C4-2B (cell line): Measurements from ENCODE around the gene NFIC.

ENCODE experiments used
- H3K27ac ChIP-seq: fragments of 450-650 bp; 2 replicates; pipeline ENCODE4 v1.5.1; 2017
- ZFX ChIP-seq: fragments of 450-650 bp; IDR thresholded peaks from 2 replicates; pipeline ENCODE4 v1.6.1; 2017
- TF ChIP-seq, protein P1 (sequence below): fragments of 450-650 bp; conservative IDR thresholded peaks from 2 replicates; pipeline ENCODE4 v1.5.1; 2017; ENCODE audit warnings: mild to moderate bottlenecking

Gene NFIC

GRCh38 chr19:3512562-3513228 is 146.3 kb downstream of the NFIC start:
- no peak overlapping the region for H3K27ac ChIP-seq
- TF ChIP-seq, protein P1, sequence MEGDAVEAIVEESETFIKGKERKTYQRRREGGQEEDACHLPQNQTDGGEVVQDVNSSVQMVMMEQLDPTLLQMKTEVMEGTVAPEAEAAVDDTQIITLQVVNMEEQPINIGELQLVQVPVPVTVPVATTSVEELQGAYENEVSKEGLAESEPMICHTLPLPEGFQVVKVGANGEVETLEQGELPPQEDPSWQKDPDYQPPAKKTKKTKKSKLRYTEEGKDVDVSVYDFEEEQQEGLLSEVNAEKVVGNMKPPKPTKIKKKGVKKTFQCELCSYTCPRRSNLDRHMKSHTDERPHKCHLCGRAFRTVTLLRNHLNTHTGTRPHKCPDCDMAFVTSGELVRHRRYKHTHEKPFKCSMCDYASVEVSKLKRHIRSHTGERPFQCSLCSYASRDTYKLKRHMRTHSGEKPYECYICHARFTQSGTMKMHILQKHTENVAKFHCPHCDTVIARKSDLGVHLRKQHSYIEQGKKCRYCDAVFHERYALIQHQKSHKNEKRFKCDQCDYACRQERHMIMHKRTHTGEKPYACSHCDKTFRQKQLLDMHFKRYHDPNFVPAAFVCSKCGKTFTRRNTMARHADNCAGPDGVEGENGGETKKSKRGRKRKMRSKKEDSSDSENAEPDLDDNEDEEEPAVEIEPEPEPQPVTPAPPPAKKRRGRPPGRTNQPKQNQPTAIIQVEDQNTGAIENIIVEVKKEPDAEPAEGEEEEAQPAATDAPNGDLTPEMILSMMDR = no peak
- TF ChIP-seq ZFX = no peak

DNA sequence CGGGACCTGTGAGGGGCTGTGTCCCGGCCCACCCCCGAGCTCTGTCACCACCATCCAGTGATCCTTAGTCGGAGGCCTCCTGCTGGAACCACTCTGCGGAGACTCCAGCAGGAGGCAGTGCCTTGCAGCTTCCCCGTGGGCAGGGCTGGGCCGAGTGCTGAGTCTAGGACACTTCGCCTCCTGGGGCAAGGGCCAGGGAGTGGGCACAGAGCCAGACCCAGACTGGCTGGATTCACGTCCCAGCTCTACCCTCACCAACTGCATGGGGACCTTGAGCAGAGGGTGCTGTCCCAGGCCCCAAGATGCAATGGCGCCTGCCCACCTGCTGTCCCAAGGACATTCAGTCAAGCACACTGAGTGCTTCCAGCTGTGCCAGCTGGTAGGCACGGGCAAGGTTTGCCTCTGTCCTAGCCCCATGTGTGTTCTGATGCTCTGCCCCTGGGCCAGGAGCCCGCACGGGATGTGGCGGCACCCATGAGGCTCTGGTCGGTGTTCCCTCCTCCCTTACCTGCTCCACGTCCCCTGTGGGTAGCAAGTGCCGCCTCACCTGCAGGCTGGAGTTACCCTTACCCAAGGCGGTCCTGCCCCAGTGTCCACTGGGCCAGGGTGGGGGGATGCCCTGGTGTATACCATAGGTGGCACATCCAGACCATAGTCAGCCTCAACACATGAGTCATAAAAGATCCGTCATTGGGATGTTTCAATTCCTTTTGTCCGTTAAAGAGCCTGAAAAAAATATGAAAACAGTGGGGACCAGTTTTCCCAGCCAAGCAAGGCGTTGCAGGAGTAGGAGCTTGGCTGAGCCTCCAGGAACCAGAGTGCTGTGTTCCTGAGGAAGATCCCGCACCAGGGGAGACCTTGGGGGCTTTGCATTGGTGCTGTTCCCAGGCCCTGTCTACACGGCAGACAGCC is 147.1 kb downstream of the NFIC start:
- H3K27ac ChIP-seq = no peak overlapping the region
- TF ChIP-seq ZFX = no peak
- TF ChIP-seq, protein P1 = no peak

GRCh38 chr19:3514930-3515329 is 148.5 kb downstream of the NFIC start:
- H3K27ac ChIP-seq = no peak overlapping the region
- no peak for TF ChIP-seq ZFX
- TF ChIP-seq, protein P1 = no peak

DNA sequence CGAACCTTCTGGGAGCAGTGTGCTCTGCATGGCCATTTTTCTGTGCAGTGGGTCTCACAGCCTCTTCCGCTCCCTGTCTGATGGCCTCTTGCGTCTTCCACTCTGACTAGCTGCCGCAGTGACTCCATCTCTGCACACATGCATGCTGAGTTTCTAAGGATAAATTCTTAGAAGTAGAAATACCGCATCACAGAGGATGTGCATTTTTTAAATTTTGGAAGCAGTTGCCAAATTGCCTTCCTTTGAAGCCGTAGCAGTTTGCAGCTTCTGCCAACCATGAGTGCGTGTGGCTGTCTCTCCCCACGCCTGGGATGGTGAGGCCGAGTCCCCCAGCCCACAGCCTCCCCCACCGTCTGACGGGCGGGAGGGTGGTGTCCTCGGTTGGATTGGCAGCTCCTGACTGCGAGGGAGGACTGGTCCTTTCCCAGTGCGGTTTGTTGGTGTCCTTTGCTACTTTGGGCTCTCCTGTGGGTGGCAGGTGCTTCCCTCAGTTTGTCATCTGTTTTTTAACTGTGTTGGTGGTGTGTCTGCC is 149.6 kb downstream of the NFIC start:
- no peak overlapping the region for H3K27ac ChIP-seq
- no peak for TF ChIP-seq ZFX
- TF ChIP-seq, protein P1 = no peak

GRCh38 chr19:3516675-3517207 is 150.4 kb downstream of the NFIC start:
- no peak for TF ChIP-seq ZFX
- TF ChIP-seq, protein P1 = no peak
- H3K27ac ChIP-seq = 0 out of 2 replicates have a peak overlapping the region, but pooled peaks have one; percentile 5

- TF ChIP-seq ZFX = no peak
- TF ChIP-seq, protein P1 = no peak
- no peak overlapping the region for H3K27ac ChIP-seq
These were observed 151.3 kb downstream of the NFIC start for GRCh38 chr19:3517638-3518037.

- no peak for TF ChIP-seq ZFX
- TF ChIP-seq, protein P1 = no peak
- no peak overlapping the region for H3K27ac ChIP-seq
These were observed 151.9 kb downstream of the NFIC start for GRCh38 chr19:3518255-3518654.
